Measurements from ENCODE around the gene FHIP1B. TPM values are rescaled to one million over a fixed set of nuclear protein-coding genes. Genes with fewer than 3 reads are reported as not detected.

Gene FHIP1B
- total and polyA plus RNA-seq, 2 of the 4 experiments (the other 2 are of a cell fraction) = 5.9 to 30.2 TPM

DNA sequence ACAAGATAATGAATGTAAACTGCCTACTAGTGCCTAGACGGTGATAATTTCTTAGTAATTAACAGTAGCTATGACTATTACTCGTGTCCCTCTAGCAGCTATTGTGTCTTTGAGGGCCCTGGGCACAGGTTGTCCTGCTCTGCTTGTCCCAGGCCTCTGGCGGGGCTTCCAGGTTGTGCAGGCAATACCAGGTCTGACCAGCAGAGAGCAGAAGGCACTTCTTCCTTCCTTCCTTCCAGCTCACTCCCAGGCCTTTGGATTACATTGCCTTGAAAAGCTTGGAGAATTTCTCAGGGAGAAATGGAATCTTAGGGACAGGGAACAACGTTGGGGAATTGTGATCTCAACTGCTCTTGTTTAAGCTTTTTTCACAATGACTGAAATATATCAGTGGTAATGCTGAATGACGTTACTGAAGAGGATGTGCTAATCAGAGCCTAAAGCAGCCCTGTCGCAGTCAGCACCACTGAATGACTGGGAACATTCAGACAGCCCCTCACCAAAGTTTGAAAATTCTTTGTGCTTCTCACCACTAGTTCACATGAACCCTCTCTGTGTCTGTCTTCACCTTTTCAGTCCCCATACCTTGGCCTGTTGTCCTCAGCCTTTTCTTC, 16.8 kb upstream of the FHIP1B start:
- no peak overlapping the region for H3K18ac ChIP-seq (ENCODE audit: low read depth, low read length)
- H4K20me1 ChIP-seq (ENCODE audit: insufficient read depth, low read length) = no peaks in the 10 kb centered on the region
- H2BK120ac ChIP-seq (ENCODE audit: low read depth, low read length) = no peak overlapping the region
- peak; percentile 75 for DNase-seq
- H2AK9ac ChIP-seq (replicated peaks; ENCODE audit: low read depth, low read length, poor library complexity) = peak overlapping the region; percentile 21
- dilution Hi-C loops (cut with HindIII; ENCODE audit: low sequenced_read_pairs, unreplicated experiment) (no loop called here), in situ Hi-C loops (cut with MboI; ENCODE audit: low sequenced_read_pairs) (loop anchor here (5.0 kb wide), 1 partner anchor 66 kb away; no protein-coding TSS in a partner anchor), intact Hi-C loops (cut with micrococcal nuclease) (loop anchor here (1.0 kb wide), 3 partner anchors 64 to 102 kb away; no protein-coding TSS in a partner anchor)
- no TSS peak for BruUV-seq (replicated peaks)
- H2AFZ ChIP-seq (replicated peaks; ENCODE audit: low read length, poor library complexity) = no peak overlapping the region
- H2BK5ac ChIP-seq (ENCODE audit: low read depth, low read length, poor library complexity, severe bottlenecking) = no peak overlapping the region
- no peak overlapping the region for H3K56ac ChIP-seq (ENCODE audit: extremely low read depth, insufficient read depth, low read length)
- peaks cover 11% of the 10 kb centered on the region for H3K4me1 ChIP-seq (ENCODE audit: control insufficient read depth, insufficient read depth, low read length)
- no peaks in the 10 kb centered on the region for H3K9me3 ChIP-seq (ENCODE audit: control insufficient read depth, insufficient read depth, low read length)
- H2BK15ac ChIP-seq (ENCODE audit: low read depth, low read length) = no peak overlapping the region
- H3K9me1 ChIP-seq (ENCODE audit: insufficient read depth, low read length) = no peaks in the 10 kb centered on the region
- 0% methylated on average over 1 of the region's 6 CpGs; no CpG with 5 or more reads in 1 of the 2 experiments for WGBS, 2 experiments (ENCODE audit: extremely low coverage in 2 of 2, insufficient read length in 1 of 2)
- no peak overlapping the region for H3K4me3 ChIP-seq (ENCODE audit: insufficient read depth, low read depth, low read length)
- H2AK5ac ChIP-seq (ENCODE audit: low read depth, low read length) = peak overlapping the region; percentile 12; the same call in 1 of the 2 replicates
- ChIA-PET POLR2A (ENCODE audit: unreplicated experiment) (interaction anchor here (0.6 kb wide), 1 partner anchor 20 kb away, joined by 3 read pairs; no protein-coding TSS in a partner anchor), CTCF (interaction anchor here (0.5 to 4.0 kb wide), 16 partner anchors 9 to 111 kb away, joined by 3 to 49 read pairs (median 4); partner anchors contain the start of genes CCKBR and FHIP1B)
- H2BK20ac ChIP-seq (ENCODE audit: low read depth, low read length) = no peak overlapping the region
- no peak overlapping the region for H3K14ac ChIP-seq (replicated peaks; ENCODE audit: low read depth, low read length)
- H3K36me3 ChIP-seq (ENCODE audit: control insufficient read depth, insufficient read depth, low read length) = no peaks in the 10 kb centered on the region
- no peaks in the 10 kb centered on the region for H3K79me1 ChIP-seq (ENCODE audit: low read depth in 1 of 2, low read length in 2 of 2)
- H4K8ac ChIP-seq (ENCODE audit: low read depth in 2 of 2, low read length in 2 of 2) = no peak overlapping the region
- H3K4me2 ChIP-seq (ENCODE audit: low read depth, low read length) = no peak overlapping the region
- TF ChIP-seq, protein P1, sequence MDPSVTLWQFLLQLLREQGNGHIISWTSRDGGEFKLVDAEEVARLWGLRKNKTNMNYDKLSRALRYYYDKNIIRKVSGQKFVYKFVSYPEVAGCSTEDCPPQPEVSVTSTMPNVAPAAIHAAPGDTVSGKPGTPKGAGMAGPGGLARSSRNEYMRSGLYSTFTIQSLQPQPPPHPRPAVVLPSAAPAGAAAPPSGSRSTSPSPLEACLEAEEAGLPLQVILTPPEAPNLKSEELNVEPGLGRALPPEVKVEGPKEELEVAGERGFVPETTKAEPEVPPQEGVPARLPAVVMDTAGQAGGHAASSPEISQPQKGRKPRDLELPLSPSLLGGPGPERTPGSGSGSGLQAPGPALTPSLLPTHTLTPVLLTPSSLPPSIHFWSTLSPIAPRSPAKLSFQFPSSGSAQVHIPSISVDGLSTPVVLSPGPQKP (IDR thresholded peaks at IDR 0.05; ENCODE audit: borderline replicate concordance, low read depth, low read length) = no peak
- TF ChIP-seq CTCF (conservative IDR thresholded peaks at IDR 0.05; ENCODE audit: low read depth, low read length) = peak; percentile 91
- TF ChIP-seq SMC3 (IDR thresholded peaks at IDR 0.05; ENCODE audit: low read depth, low read length) = peak; percentile 84
- peak; percentile 74 for TF ChIP-seq RAD21 (IDR thresholded peaks at IDR 0.05; ENCODE audit: low read length)
- H3K27ac ChIP-seq (ENCODE audit: insufficient read depth, low read length) = no peak overlapping the region
- peak; percentile 89 for ATAC-seq (ENCODE audit: low read depth)
- H4K91ac ChIP-seq (ENCODE audit: insufficient read depth, low read depth, low read length) = no peak overlapping the region
- no peak overlapping the region for H3K9ac ChIP-seq (ENCODE audit: low read depth, low read length)
- no peak overlapping the region for H3K4ac ChIP-seq (ENCODE audit: low read depth, low read length)
- H3K27me3 ChIP-seq (ENCODE audit: control insufficient read depth, insufficient read depth, low read length) = peaks cover 9% of the 10 kb centered on the region
- H4K5ac ChIP-seq (ENCODE audit: low read depth, low read length) = no peak overlapping the region
- no peak overlapping the region for H3K23ac ChIP-seq (ENCODE audit: low read depth, low read length)

All from IMR-90 (cell line).